A549 treated with DMSO at 1 μM for 4 hours (cell line): ENCODE measurements around the gene PRKN. TPM values are rescaled to one million over a fixed set of nuclear protein-coding genes. Genes with fewer than 3 reads are reported as not detected.

Source experiments
- total RNA-seq: library from RNA; stranded (reverse); fragments of 200-300 nt; extraction: Qiagen RNA extraction; gene quantifications from 5 replicates; pipeline ENCODE4 v1.2.3, GENCODE V29; 2022; ENCODE audit warnings: low read depth

PRKN gene
- total RNA-seq: 0.05 to 0.29 TPM in 2 of 5 replicates, not detected in the others

GRCh38 chr6:162727322-162728182, at the start of gene PRKN, which contains the start of gene PACRG:
TSS of gene PRKN (minus strand) at chr6:162727766.
TSS of gene PACRG (plus strand) at chr6:162727974.

Other genes starting within 250 kb of the PRKN start
- 0.12 TPM in 1 of 5 replicates, not detected in the others for gene PACRG, start 208 bp upstream of the PRKN start, total RNA-seq